GM19372 (cell line): ENCODE measurements around the gene OGA.

Source experiments
- ATAC-seq: cut with Tn5 transposase; IDR thresholded peaks from one replicate; pipeline ENCODE4 v1.9.1; 2021; ENCODE audit warnings: mild to moderate bottlenecking, low read depth, moderate library complexity; ENCODE audit not compliant: unreplicated experiment

Gene OGA

DNA sequence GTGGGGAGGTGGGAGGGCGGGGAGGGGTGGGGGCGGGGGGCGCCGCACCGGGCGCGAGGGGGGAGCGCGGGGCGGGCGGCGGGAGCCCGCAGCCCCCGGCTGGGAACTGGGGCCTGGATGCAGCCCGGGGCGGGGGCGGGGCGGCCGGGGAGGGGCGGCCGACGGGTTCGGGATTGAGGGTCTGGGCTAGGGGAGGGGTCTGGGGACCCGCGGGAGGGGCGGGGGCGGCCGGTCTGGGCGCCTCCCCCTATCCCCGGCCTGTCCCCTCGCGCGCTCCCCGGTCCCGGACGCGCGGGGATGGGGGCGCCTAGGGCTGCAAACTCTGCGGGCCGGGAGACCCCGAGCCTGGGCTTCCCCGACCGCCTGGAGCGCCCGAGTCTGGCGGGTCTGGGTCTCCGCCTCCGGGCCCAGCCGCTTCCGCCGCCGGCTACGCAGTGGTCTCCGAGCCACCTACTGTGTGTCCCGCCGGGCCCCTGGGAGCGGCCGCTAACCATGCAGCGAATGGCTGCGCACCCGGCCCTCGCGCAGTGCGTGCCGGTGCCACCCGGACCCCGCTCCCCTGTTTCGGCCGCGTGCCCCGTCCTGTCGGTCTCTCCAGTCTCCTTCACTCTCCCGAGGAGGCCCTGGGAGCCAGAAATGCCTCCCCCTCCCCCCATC, 42.0 kb downstream of the OGA start:
- no peak for ATAC-seq

DNA sequence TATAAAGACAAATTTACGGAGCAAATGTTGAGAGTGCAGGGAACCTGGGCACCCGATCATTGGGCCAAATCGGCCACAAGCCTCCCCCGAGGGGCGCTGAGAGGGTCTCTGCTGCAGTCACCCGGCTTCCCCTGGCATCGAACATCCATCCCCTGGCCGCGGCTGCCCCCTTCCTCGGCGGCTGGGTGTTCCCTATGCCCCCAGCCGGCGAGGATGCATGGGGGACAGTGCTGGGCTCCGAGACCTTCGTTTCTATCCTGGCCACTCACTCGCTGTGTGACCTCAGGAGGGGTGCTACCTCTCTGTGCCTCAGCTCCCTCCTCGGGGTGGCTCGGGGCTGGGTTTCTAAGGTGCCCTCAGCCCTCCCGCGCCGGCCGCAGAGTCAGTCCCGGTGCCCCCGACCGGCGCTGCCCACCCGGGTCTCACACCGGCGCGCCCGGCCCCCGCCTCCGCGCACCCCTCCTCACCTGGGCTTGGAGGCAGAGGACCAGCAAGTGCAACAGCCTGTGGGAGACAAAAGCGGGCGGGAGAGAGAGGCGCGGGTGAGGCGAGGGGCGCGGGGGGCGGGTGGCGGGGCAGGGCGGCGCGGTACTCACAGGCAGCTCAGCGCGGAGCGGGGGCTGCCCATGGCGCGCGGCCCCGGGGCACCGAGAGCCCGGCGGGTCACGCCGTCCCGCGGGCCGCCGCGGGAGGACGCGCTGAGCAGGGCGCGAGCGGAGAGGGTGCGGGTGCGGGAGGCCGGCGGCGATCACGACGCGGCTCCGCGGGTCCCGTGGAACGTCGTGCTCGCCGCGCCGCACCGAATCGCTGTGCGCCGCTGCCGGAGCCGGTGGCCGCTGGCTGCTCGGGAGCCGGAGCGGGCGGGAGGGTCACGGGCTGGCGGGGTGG, 42.7 kb downstream of the OGA start, which contains the start of gene FGF8:
FGF8 (minus strand) TSS at position 842 of the 888 bp plus-strand sequence; CDS start at position 628, 214 bp downstream.
- ATAC-seq, result no peak

DNA sequence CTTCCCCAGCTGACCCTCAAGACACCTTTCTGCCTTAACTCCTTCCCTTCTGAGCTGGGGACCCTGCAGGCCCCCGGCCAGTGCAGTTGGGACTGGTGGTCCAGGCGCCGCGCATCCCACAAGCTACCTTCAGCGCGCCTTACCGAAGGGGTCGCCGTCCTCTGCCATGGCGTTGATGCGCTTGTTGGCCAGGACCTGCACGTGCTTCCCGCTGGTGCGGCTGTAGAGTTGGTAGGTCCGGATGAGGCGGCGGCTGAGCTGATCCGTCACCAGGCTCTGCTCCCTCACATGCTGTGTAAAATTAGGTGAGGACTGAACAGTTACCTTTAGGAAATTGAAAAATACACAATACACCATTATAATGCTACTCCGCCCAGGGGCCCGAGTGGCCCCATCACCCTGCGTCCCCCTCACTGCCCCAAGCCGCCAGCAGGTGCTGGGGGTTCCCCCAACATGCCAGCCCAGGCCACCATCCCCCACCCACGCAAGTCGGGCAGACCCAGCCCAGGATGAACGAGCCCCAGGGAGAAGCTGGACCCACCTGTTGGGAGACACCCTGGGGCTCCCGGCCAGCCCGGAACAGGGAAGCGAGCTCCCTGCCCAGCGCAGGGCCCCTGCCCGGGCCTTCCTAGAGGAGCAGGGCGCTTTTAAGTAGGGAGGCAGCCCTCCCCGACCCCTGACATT, 43.5 kb downstream of the OGA start:
- no peak for ATAC-seq

DNA sequence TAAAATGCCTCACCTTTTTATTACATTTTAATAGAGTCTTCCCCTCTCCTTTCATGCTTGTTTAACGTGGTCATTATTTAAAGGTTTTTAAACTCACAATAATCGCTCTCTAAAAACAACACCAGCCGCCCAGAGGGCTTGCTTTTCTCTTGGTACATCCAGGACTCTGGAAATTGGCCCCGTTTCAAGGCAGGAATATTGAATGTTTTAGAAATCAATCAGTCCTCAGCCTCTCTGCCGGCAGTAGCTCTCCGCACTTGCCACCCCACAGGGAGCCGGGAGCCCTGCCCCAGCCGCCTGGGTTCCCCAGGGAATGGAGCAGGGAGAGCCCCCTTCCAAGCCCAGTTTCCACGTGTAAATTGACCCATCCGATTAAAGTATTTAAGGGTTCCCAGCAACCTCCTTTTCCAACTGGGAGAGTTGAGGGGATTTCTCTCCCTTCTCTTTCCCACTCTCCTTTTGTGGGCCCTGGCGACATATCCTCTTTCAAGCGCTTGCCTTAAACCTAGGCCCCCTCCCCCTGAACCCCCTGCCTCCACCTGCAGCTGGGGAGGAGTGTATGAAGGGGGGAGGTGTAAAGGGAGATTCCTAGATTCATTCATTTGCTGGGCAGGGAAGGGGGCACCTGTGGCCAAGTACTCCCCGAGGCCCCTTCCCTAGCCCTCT, 44.2 kb downstream of the OGA start:
- no peak for ATAC-seq

DNA sequence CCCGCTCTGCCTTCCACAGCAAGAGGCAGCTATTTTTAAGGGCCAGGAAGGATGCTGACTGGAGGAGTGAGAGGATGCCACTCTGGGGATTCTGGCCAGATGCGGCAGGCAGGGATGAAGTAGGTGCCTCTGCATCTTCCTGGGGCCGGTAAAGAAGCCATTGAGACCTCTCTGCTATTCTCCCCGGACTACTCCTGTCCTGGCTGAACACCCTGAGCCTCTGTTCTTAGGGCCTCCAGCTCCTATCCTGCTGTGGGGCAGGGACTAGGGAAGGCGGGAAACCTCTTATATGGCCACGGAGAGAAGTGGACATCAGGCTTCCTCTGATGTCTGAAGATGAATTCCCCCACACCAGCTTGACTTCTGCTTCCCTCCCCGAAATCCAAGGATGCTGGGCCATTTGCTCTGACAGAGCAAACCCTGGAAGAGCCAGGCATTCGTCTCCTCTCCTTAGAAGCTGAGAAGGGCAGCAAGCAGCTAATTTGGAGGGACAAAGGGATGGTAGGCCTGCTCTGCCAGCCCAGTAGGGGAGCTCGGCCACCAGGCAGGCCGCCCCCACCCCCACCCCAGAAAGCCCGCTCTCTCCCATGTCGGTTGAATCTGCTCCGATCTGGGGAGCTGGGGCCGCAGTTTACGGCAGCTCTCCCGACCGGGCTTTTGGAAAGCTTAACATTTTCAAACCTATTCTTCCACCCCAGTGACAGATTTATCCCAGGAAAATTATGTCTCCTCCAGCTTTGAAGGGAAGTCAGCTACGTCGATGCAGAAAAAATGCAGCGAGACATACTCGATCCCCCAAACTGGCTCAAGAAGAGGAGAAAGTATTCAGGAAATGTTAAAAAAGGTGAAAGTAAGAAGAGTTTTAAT, 45.1 kb downstream of the OGA start:
- no peak for ATAC-seq

DNA sequence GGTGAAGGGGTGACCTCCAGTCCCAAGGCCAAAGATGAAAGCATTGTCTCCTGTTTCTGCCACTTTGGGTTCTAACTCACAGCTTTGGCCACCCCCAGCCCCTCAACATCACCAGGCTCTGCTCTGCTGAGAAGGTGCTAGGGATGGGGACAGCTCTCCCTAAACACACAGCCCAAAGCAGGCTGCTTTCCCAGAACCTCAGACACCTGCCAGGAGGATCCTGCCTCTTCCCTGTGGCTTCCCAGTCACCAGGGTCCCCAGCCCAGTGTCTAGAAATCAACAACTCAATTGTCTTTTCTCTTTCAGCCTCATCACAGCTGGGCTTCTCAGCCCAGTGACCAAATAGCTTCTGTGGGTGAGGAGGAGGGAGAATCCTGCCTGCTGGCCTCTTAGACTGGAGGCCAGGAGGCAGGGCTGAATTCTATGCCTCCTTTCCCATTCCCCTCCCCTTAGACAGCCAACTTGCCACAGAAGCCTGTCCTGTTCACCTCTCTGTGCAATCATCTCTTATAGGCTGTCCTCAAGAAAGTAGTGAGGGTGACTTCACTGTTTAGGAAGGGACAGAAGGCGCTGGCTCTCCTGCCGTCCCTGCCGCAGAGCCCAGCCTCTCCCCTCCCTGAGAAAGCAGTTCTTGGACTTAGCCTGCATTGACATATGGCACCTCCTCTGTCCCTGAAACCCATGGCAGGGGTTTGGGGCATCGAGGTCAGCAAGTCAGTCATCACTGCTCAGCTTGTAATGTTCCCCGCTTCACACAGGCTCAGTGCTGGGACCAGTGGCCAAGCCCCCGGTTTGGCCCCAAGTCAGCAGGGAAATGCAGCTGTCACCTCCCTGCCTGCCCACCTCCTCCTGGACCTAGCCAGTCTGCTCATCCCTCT, 46.0 kb downstream of the OGA start:
- no peak for ATAC-seq

DNA sequence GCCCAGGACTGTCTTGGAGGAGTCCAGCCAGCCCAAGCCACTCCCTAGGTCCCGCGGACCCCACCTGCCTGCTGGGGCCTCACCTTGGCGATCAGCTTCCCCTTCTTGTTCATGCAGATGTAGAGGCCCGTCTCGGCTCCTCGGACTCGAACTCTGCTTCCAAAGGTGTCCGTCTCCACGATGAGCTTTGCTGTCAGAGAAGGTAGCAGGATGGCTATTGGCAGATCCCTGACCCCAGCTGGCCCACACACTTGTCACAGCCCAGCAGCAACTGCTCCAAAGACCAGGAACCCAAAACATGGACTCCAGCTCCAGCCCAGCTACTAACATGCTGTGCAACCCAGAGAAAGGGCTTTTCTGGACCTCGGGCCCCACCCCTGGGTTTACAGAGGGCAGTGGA, 46.9 kb downstream of the OGA start:
- ATAC-seq, result no peak

DNA sequence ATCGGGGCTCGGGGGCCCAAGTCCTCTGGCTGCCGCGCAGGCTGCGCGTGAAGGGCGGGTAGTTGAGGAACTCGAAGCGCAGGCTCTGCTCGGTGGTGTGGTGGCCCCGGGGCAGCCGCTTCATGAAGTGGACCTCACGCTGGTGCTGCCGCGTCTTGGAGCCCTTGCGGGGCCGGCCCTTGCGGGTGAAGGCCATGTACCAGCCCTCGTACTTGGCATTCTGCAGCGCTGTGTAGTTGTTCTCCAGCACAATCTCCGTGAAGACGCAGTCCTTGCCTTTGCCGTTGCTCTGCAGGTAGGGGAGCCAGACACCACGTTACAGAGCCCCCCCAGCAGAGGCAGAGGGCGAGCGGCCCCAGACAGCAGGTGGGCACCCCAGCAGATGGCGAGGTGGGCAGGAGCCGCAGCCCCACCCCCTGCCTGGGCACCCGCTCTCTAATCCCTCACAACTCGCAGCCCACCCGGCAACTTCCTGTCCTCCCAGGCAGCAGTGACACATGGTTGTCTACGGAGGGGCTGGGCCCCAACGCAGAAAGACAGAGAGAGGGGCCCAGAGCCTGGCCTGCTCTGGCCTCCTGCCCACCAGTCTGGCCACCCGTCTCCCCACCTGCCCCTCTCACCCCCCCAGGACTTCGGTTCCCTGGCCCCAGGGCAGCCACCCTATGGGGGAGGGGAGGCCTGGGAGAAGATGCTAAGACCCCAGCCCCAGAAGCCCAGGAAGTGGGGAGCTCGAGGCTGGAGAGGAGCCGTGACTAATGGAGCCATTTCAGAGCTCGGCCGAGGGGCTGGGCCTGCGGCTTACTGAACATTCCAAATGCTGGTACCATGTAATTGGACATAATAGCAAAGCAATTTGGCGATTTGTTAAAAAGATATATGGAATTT, 47.7 kb downstream of the OGA start:
- no peak for ATAC-seq

DNA sequence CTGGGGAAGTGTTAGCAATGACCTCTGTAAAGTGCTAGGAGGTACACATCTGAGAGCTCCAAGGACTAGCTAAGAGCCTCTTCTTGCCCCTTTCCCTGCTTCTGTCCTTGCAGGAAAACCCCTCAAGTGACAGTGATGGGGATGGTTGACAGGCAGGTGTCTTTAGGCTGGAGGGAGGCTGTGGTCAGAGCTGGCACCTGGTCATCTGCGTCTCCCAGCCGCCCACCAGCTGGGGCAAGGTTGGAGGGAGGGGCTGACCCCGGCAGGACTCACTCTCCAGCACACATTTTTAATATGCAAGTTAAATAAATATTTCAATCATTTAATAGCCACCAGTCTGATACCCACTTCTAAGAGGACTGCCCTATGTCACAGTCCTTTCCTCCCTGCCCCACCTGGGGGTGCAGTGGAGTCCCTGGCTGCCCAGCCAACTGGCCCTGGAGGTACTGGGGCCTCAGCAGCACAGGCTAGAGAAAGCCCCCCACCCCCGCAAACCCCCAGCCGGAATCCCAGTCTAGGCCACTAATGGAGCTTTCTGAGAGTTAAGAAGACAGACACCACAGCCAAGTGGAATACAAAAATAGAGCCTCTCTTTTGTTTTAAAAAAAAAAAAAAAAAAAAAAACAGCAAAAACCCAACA, 48.6 kb downstream of the OGA start:
- ATAC-seq, result no peak

DNA sequence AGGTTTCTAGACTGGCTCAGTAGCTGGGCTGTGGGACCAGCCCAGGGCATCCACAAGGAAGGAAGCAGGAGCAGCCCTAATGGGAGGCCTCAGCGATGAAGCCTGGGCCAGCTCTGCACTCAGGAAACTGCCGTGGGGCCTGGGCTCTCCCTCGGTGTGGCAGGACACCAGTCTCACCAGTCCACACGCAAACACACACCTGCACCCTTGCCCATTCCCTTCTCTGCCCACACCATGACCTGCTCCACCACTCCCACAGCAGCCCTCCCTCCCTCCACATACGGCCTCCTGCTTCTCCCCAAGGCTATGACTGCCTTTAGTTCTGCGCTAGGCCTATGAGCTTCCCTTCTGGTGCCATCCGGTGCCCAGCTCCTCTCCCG, 49.5 kb downstream of the OGA start:
- ATAC-seq, result no peak

DNA sequence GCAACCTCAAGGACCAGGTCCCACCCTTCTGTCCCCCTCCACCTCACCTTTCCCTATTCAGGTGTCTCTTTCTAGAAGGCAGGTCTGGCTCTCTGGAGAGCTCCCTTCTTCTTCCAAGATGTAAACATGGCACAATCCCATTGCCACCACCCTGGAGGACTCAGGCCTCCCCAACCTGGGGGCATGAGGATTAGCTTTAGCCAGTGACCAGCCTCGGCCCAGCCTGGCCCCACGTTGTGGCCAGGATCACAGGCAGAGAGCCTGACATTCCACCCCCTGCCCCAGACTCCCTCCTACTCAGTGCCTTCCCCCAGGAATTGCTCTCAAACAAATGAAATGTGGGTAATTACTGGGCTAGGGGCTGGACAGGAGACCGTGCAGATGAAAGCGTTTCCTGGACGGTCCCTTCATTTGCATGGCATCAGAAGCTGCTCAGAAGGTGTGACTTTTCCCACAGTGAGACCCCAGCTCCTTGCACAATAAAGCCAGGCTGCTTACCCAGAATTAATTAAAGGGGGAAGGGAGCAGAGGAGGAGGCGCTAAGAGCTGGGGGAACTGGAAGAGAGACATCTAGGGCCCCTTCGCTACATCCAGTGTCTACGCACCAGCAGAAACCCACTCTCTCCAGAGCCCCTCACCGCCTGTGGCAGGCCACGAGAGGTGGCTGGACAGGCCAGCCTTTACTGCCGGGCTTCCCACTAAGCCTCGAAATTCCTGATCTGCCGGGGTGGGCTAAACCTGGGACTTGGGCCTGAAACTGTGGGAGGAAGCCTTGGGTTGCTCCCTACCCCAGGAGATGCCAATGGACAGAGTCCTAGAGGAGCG, 50.1 kb downstream of the OGA start:
- no peak for ATAC-seq

DNA sequence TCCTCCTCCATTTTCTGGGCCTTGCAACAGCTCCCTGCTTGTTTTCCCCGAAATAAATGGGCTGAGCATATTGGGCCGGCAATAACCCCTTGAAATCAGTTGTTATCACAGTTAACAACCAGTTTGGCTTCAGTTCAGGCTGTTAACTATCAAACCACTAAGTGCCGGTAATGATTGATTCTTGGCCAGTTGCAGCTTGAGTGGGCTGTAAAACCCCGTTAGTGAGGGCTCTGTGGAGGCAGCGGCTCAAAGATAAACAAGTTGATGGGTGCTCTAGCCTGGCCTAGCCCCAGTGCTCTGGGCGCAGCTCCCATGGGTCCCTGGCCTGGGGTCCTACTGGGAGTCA, 50.7 kb downstream of the OGA start:
- no peak for ATAC-seq

DNA sequence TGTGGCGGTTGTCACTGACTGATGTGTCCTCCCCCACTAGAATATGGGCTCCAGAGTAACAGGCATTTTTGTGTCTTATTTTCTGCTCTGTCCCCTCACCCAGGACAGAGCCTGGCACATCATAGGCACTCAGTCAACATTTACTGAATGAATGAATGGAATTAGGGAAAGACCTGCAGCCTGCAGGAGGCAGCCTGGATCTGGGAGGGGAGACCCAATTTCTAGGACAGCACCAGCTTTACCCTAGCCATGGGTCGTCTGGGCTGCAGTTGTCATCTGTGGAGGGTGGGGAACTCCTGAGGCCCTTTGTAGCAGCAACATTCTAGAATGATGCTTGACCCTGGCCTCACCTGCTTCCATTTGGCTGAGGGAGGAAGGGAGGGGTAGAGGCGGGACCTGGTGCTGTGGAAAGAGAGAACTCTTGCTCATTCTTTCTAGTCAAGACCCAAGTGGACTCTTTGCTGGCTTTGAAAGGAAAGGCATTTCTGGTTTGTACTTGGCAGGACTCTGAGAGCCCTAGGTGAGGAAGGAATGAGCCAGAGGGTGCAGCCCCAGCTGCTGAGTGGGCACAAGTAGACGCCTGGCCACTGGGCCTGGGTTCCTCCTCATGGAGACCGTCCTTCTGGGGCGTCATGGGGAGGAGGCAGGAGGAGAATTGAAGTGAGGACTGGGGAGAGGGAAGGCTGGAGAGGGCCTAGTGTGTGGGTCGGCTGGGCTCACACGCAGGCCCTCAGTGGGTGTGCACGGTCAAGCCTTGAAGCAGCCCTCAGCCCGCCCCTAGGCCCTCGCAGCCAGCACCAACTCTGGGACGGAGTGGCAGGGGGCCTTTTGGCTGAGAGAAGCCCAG, 51.3 kb downstream of the OGA start:
- no peak for ATAC-seq

DNA sequence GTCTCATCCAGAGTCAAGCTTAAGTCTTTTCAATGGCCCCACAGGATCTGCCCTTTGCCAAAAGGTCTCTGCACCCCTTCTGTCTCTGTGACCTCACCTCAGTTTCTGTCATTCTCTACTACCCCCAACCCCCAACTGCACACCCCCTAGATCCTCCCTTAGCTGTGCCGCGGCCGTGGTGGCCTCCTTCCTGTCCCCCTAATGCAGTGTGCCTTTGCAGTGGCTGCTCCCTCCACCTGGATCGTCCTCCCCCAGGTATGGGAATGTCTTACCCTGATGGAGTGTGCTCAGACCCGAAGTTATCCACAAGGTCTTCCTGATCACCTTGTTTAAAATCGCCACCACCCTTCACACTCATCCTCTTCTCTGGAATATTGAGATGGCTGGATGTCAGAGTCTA, 51.9 kb downstream of the OGA start:
- no peak for ATAC-seq

DNA sequence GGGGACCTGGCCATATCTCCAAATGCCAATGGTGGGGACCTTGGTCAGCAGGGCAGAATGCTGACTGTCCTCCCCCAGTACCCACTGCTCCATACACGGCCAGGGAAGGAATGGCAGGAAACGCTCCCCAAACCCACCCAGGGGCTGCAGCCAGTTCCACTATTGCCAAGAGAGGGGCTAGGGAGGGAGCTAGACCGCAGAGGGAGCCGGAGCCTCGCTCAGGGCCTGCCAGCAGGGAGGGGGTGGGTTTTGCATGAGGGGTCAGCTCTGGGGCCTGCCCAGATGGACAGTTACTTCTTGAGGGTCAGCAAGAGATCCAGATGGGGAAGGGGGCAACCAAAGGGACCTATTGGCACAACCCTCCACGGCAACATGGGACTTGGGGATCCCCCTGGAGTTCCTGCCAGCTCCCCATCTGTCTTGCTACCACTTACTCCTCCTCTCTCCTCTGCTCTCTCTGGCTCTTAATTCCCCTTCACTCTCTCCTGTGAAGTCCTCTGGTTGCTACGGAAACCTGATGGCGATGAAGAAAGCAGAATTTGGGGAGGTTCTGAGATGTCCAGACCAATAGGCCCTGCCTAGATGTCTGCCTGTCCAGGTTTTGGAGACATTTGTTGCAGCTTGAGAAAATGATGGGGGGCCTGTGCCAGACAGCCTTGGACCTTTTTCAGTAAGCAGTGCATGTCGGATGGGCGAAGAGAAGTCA, 55.0 kb downstream of the OGA start:
- no peak for ATAC-seq
